ENCODE data around the gene GRM8. TPM values are rescaled to one million over a fixed set of nuclear protein-coding genes. Genes with fewer than 3 reads are reported as not detected.

GRM8 gene
- total and polyA plus RNA-seq, 9 of the 15 experiments (the other 6 are each of a cell fraction or from before 2014, with no cell fraction given) = 0.13 TPM; not detected in 7

DNA sequence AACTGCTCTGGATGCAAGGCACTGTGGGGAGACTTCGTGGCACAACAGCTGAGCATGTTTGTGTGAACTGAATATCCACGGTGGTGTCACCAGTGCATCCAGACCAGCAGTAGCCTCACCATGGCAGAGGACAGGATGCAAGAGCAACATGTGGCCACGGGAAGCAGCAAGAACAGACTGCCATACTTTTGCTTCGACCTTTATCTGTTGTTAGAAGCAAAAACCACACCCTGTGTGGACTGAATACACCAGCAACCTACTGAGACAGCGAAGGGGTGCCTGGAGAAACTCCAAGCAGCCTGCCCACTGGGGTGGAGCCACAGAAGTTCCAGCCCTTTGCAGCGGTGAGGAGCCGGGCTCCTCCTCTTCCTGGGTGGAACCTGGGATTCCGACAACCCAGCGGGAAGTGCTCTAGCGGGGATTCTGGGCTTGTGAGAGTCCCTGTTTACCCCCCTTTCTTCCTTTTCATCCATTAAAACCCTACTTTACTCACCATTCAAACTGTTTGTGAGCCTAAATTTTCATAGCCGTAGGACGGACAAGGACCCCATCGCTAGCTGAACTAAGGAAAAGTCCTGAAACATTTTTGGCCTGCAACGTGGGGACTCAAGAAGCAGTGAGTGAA is 584.9 kb downstream of the GRM8 start (continued):
- TF ChIP-seq HDAC1 (IDR thresholded peaks at IDR 0.05) = peak in 1 of 2 experiments; percentile 19; a peak in 1 of 4 replicates
- TF ChIP-seq PHB2 (IDR thresholded peaks at IDR 0.05; ENCODE audit: low read depth) = no peak
- TF ChIP-seq, protein P1, sequence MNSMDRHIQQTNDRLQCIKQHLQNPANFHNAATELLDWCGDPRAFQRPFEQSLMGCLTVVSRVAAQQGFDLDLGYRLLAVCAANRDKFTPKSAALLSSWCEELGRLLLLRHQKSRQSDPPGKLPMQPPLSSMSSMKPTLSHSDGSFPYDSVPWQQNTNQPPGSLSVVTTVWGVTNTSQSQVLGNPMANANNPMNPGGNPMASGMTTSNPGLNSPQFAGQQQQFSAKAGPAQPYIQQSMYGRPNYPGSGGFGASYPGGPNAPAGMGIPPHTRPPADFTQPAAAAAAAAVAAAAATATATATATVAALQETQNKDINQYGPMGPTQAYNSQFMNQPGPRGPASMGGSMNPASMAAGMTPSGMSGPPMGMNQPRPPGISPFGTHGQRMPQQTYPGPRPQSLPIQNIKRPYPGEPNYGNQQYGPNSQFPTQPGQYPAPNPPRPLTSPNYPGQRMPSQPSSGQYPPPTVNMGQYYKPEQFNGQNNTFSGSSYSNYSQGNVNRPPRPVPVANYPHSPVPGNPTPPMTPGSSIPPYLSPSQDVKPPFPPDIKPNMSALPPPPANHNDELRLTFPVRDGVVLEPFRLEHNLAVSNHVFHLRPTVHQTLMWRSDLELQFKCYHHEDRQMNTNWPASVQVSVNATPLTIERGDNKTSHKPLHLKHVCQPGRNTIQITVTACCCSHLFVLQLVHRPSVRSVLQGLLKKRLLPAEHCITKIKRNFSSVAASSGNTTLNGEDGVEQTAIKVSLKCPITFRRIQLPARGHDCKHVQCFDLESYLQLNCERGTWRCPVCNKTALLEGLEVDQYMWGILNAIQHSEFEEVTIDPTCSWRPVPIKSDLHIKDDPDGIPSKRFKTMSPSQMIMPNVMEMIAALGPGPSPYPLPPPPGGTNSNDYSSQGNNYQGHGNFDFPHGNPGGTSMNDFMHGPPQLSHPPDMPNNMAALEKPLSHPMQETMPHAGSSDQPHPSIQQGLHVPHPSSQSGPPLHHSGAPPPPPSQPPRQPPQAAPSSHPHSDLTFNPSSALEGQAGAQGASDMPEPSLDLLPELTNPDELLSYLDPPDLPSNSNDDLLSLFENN (IDR thresholded peaks at IDR 0.05; ENCODE audit: low read depth in 2 of 2, low read length in 2 of 2) = no peak
- TF ChIP-seq KDM2B (CRISPR knock-in tag; IDR thresholded peaks at IDR 0.05) = no peak
- no peak for TF ChIP-seq HDAC3 (IDR thresholded peaks at IDR 0.05; ENCODE audit: borderline replicate concordance, partially characterized antibody)
- peak; percentile 58; the same call in 1 of the 2 replicates for TF ChIP-seq TEAD4 (IDR thresholded peaks at IDR 0.05; ENCODE audit: low read length)
- no peak for TF ChIP-seq TEAD4 (CRISPR knock-in tag; IDR thresholded peaks at IDR 0.05; ENCODE audit: borderline replicate concordance)
- TF ChIP-seq SMARCA5 (IDR thresholded peaks at IDR 0.05) = no peak
- TF ChIP-seq ZNF282 (CRISPR knock-in tag; IDR thresholded peaks at IDR 0.05) = no peak
- no peak for TF ChIP-seq SLC30A9 (CRISPR knock-in tag; IDR thresholded peaks at IDR 0.05)
- no peak for TF ChIP-seq ZNF507 (tag; conservative IDR thresholded peaks at IDR 0.05)
- 0 out of 2 replicates have a peak, but pooled peaks have one; percentile 34 for TF ChIP-seq SMAD4 (CRISPR knock-in tag; conservative IDR thresholded peaks at IDR 0.05)
- TF ChIP-seq ZNF197 (CRISPR knock-in tag; IDR thresholded peaks at IDR 0.05; ENCODE audit: low read depth) = no peak
- TF ChIP-seq, protein P2, sequence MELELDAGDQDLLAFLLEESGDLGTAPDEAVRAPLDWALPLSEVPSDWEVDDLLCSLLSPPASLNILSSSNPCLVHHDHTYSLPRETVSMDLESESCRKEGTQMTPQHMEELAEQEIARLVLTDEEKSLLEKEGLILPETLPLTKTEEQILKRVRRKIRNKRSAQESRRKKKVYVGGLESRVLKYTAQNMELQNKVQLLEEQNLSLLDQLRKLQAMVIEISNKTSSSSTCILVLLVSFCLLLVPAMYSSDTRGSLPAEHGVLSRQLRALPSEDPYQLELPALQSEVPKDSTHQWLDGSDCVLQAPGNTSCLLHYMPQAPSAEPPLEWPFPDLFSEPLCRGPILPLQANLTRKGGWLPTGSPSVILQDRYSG (tag; conservative IDR thresholded peaks at IDR 0.05; ENCODE audit: low read depth) = peak; percentile 45; the same call in 1 of the 2 replicates
- no peak for TF ChIP-seq TAF7 (tag; IDR thresholded peaks at IDR 0.05)
- peak; percentile 17 for TF ChIP-seq POU5F1 (IDR thresholded peaks at IDR 0.05; ENCODE audit: borderline replicate concordance, low read depth, low read length, partially characterized antibody)
- TF ChIP-seq, protein P3, sequence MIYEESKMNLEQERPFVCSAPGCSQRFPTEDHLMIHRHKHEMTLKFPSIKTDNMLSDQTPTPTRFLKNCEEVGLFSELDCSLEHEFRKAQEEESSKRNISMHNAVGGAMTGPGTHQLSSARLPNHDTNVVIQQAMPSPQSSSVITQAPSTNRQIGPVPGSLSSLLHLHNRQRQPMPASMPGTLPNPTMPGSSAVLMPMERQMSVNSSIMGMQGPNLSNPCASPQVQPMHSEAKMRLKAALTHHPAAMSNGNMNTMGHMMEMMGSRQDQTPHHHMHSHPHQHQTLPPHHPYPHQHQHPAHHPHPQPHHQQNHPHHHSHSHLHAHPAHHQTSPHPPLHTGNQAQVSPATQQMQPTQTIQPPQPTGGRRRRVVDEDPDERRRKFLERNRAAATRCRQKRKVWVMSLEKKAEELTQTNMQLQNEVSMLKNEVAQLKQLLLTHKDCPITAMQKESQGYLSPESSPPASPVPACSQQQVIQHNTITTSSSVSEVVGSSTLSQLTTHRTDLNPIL (CRISPR knock-in tag; IDR thresholded peaks at IDR 0.05) = no peak
- TF ChIP-seq GTF2A2 (tag; IDR thresholded peaks at IDR 0.05) = no peak
- no peak for TF ChIP-seq ESRRB (CRISPR knock-in tag; IDR thresholded peaks at IDR 0.05; ENCODE audit: borderline replicate concordance)
- peak; percentile 87 for TF ChIP-seq L3MBTL2 (IDR thresholded peaks at IDR 0.05)
- no peak for TF ChIP-seq NR3C1 (CRISPR knock-in tag; IDR thresholded peaks at IDR 0.05)
- TF ChIP-seq ZC3H8 (IDR thresholded peaks at IDR 0.05) = no peak
- TF ChIP-seq GABPB2 (CRISPR knock-in tag; conservative IDR thresholded peaks at IDR 0.05) = no peak; the same call in 1 of the 2 replicates
- no peak for TF ChIP-seq HMGN3 (IDR thresholded peaks at IDR 0.05; ENCODE audit: borderline replicate concordance, extremely low read depth, insufficient read length, low read depth, low read length)

All from K562 (cell line).